K562 (cell line): Measurements from ENCODE around the gene ALS2CL. TPM values are rescaled to one million over a fixed set of nuclear protein-coding genes. Genes with fewer than 3 reads are reported as not detected.

Experiments
- ATAC-seq: fragments of 200-7000 bp; cut with Tn5 transposase; 3 replicates; pipeline ENCODE4 v1.9.1; 2020; ENCODE audit warnings: moderate library complexity
- BruUV-seq: library from RNA; stranded (reverse); fragments of 400-500 nt; replicated peaks from 2 replicates; lab custom pipeline; 2021; lab: Mats Ljungman, UMichigan
- CTCF ChIA-PET: fragments of 300-600 bp; formaldehyde crosslinking; extraction: SDS; loops from one replicate; lab custom pipeline; 2021; ENCODE audit warnings: low intra/inter-chr PET ratio; lab: Yijun Ruan, JAX
- POLR2A ChIA-PET: fragments of 300-600, 350-650 bp; sonication (Branson Sonifier 250); formaldehyde crosslinking; extraction: SDS; loops from one replicate; lab custom pipeline; 2021; ENCODE audit warnings: antibody characterized with exemption, inconsistent platforms; lab: Yijun Ruan, JAX
- DNase-seq, 4 experiments: peaks; one replicate each; pipeline versions ENCODE4 v3.0.0 to v3.0.0-alpha.2; 2011 to 2018; ENCODE audit warnings: low spot score in 3 of 4, mixed read lengths in 3 of 4; ENCODE audit errors: extremely low read depth in 1 of 4
- FAIRE-seq: peaks from 2 replicates; lab custom pipeline; 2011; peaks lifted over from hg19 to GRCh38; lab: Jason Lieb, UNC
- H2AFZ ChIP-seq: 2 replicates; pipeline ENCODE4 v1.6.0; 2011; ENCODE audit warnings: low read depth, low read length, control low read depth, inconsistent platforms
- H3K27ac ChIP-seq: fragments of 200-600 bp; 3 replicates; pipeline ENCODE4 v1.8.0; 2011; ENCODE audit warnings: low read depth, mild to moderate bottlenecking, control low read depth, inconsistent platforms, low read length, moderate library complexity, mixed read lengths; ENCODE audit errors: extremely low read depth
- H3K27me3 ChIP-seq, 2 experiments: fragments of 300-600 bp in 1 of 2; 2 replicates in 1 of 2; 3 replicates in 1 of 2; pipeline versions ENCODE4 v1.6.0 to v1.8.0; 2011; ENCODE audit warnings: inconsistent platforms in 2 of 2, low read length in 2 of 2, mild to moderate bottlenecking in 1 of 2, mixed read lengths in 1 of 2, moderate library complexity in 1 of 2; ENCODE audit not compliant: control insufficient read depth in 2 of 2, insufficient read depth in 2 of 2
- H3K36me3 ChIP-seq: fragments of 300-600 bp; 3 replicates; pipeline ENCODE4 v1.8.0; 2011; ENCODE audit warnings: mild to moderate bottlenecking, low read length, inconsistent platforms; ENCODE audit not compliant: control insufficient read depth, insufficient read depth
- H3K4me1 ChIP-seq, 2 experiments: fragments of 200-600 bp in 1 of 2; replicated peaks in 1 of 2; 2 replicates in 1 of 2; 3 replicates in 1 of 2; pipeline versions ENCODE4 v1.5.1 to v1.8.0; 2011; ENCODE audit warnings: inconsistent platforms in 2 of 2, low read length in 2 of 2, mild to moderate bottlenecking in 1 of 2, mixed read lengths in 1 of 2, moderate library complexity in 1 of 2; ENCODE audit not compliant: control insufficient read depth in 2 of 2, insufficient read depth in 2 of 2
- H3K4me2 ChIP-seq: 2 replicates; pipeline ENCODE4 v1.6.1; 2011; ENCODE audit warnings: low read length, control low read depth, inconsistent platforms, mixed read lengths; ENCODE audit not compliant: insufficient read depth
- H3K4me3 ChIP-seq: fragments of 200-600 bp; sonication (generic), shearing (Covaris generic); 2 replicates; pipeline ENCODE4 v1.5.1; 2016; ENCODE audit warnings: control low read depth, inconsistent platforms
- H3K79me2 ChIP-seq: fragments of 200-600 bp; 3 replicates; pipeline ENCODE4 v1.8.0; 2011; ENCODE audit warnings: low read length, inconsistent platforms; ENCODE audit not compliant: control insufficient read depth, insufficient read depth
- H3K9ac ChIP-seq, 2 experiments: 2 replicates each; pipeline versions ENCODE4 v1.6.0 to v1.6.1; 2011; ENCODE audit warnings: low read depth in 2 of 2, low read length in 2 of 2, control low read depth in 1 of 2, inconsistent platforms in 1 of 2, mild to moderate bottlenecking in 1 of 2, mixed read lengths in 1 of 2; ENCODE audit not compliant: insufficient read depth in 1 of 2
- H3K9me1 ChIP-seq: one replicate; pipeline ENCODE4 v1.6.0; 2011; ENCODE audit warnings: inconsistent platforms, mild to moderate bottlenecking, low read length, moderate library complexity; ENCODE audit not compliant: control insufficient read depth, insufficient read depth
- H3K9me3 ChIP-seq: replicated peaks from 2 replicates; pipeline ENCODE4 v1.5.1; 2011; ENCODE audit warnings: low read depth, low read length, inconsistent platforms; ENCODE audit not compliant: control insufficient read depth, insufficient read depth
- H4K20me1 ChIP-seq: replicated peaks from 2 replicates; pipeline ENCODE4 v1.6.1; 2011; ENCODE audit warnings: low read length, inconsistent platforms, mixed read lengths; ENCODE audit not compliant: control insufficient read depth, insufficient read depth
- BRD4 ChIP-seq: fragments of 200-600 bp; sonication (generic); IDR thresholded peaks from 2 replicates; pipeline ENCODE4 v1.6.1; 2017; ENCODE audit warnings: inconsistent platforms
- C11orf30 ChIP-seq: fragments of 450-650 bp; IDR thresholded peaks from 2 replicates; pipeline ENCODE4 v1.6.1; 2016; ENCODE audit warnings: low read depth, mild to moderate bottlenecking
- CREM ChIP-seq: IDR thresholded peaks from 2 replicates; pipeline ENCODE4 v1.6.1; 2014; ENCODE audit warnings: antibody characterized with exemption, low read depth
- KAT2B ChIP-seq: IDR thresholded peaks from one replicate; pipeline ENCODE4 v1.6.1; 2012; ENCODE audit warnings: low read depth, mild to moderate bottlenecking, control low read depth, inconsistent platforms, low read length, moderate library complexity
- KDM5B ChIP-seq: fragments of 200-600 bp; sonication (generic); IDR thresholded peaks from 2 replicates; pipeline ENCODE4 v1.6.1; 2012; ENCODE audit warnings: low read depth, mild to moderate bottlenecking, moderate library complexity, low read length, control low read depth, inconsistent platforms; ENCODE audit not compliant: insufficient replicate concordance
- KHSRP ChIP-seq: fragments of 450-650 bp; IDR thresholded peaks from 2 replicates; pipeline ENCODE4 v1.6.1; 2017
- MCM7 ChIP-seq, 2 experiments: fragments of 450-650 bp; IDR thresholded peaks; 2 replicates each; pipeline ENCODE4 v1.6.1; 2016 to 2018
- MECOM ChIP-seq: fragments of 250-450 bp; sonication (Bioruptor Pico); IDR thresholded peaks from 2 replicates; pipeline ENCODE4 v1.8.0; 2022; ENCODE audit warnings: inconsistent platforms
- NRF1 ChIP-seq, 2 experiments: fragments of 450-650 bp; IDR thresholded peaks in 1 of 2; conservative IDR thresholded peaks in 1 of 2; 2 replicates each; pipeline ENCODE4 v1.6.1; 2014; ENCODE audit warnings: mild to moderate bottlenecking in 2 of 2
- RBM15 ChIP-seq: fragments of 200-400 bp; formaldehyde crosslinking; IDR thresholded peaks from 2 replicates; pipeline ENCODE4 v1.6.1; 2018; ENCODE audit warnings: mild to moderate bottlenecking, low read length, moderate library complexity; ENCODE audit not compliant: insufficient read depth
- XRCC4 ChIP-seq: IDR thresholded peaks from one replicate; pipeline ENCODE4 v1.6.1; 2011; ENCODE audit not compliant: insufficient read depth, insufficient read length; ENCODE audit errors: extremely low read depth
- ZBTB17 ChIP-seq: fragments of 450-650 bp; formaldehyde crosslinking; IDR thresholded peaks from 2 replicates; pipeline ENCODE4 v1.4.0; 2020; ENCODE audit warnings: mild to moderate bottlenecking
- ZNF830 ChIP-seq: fragments of 250-450 bp; sonication (Bioruptor Pico); IDR thresholded peaks from 2 replicates; pipeline ENCODE4 v1.5.0; 2021; ENCODE audit warnings: mild to moderate bottlenecking
- WGBS: fragments of 100-300 bp; shearing (Covaris generic); methylation state at CpG from one replicate; pipeline ENCODE4 v1.1.6; 2016; ENCODE audit warnings: low coverage, mixed read lengths; ENCODE audit not compliant: insufficient coverage; ENCODE audit errors: missing lambda C conversion rate; 5-methylcytosine and 5-hydroxymethylcytosine counted together
- in situ Hi-C: fragments of 300-500 bp; cut with MboI; formaldehyde crosslinking; loops from 4 replicates; pipeline ENCODE4 v1.15.0; 2018; ENCODE audit warnings: inconsistent platforms, mixed read lengths
- intact Hi-C: fragments of 100-400 bp; cut with micrococcal nuclease; formaldehyde crosslinking; loops from 2 replicates; pipeline ENCODE4 v1.14.2; 2022
- polyA plus RNA-seq, 8 experiments: library from polyadenylated mRNA; depleted of rRNA in 4 of 8; stranded (reverse) in 5 of 8; unstranded in 3 of 8; fragments of >200 nt; fragmentation: Nextera tagmentation in 2 of 8; fragmentation: Illumina TruSeq in 1 of 8; extraction: Ambion mirVana in 2 of 8; extraction: Trizol in 1 of 8; gene quantifications; 2 replicates each; pipeline versions ENCODE4 v1.2.1 to v1.2.3, GENCODE V29; 2011 to 2014; ENCODE audit warnings: inconsistent platforms in 1 of 8, missing spikeins in 1 of 8
- total RNA-seq, 7 experiments: library from RNA; depleted of rRNA in 6 of 7; stranded (reverse); fragments of >200 nt in 6 of 7; fragmentation: Illumina TruSeq in 2 of 7; extraction: Trizol in 2 of 7; gene quantifications; 2 replicates each; pipeline versions ENCODE4 v1.2.1 to v1.2.3, GENCODE V29; 2011 to 2021; ENCODE audit warnings: low replicate concordance in 1 of 7
- TF ChIP-seq, protein P1 (sequence below): fragments of 450-650 bp; IDR thresholded peaks from 2 replicates; pipeline ENCODE4 v1.6.1; 2017; ENCODE audit warnings: antibody characterized with exemption, mild to moderate bottlenecking
- TF ChIP-seq, protein P2 (sequence below): sonication (generic); formaldehyde crosslinking; IDR thresholded peaks from 2 replicates; pipeline ENCODE4 v1.8.0; 2022; ENCODE audit warnings: mild to moderate bottlenecking, missing genetic modification reagents

The ALS2CL gene
- total and polyA plus RNA-seq, 9 of the 15 experiments (the other 6 are each of a cell fraction or from before 2014, with no cell fraction given): 0.03 to 0.13 (median 0.05) TPM; not detected in 3

DNA sequence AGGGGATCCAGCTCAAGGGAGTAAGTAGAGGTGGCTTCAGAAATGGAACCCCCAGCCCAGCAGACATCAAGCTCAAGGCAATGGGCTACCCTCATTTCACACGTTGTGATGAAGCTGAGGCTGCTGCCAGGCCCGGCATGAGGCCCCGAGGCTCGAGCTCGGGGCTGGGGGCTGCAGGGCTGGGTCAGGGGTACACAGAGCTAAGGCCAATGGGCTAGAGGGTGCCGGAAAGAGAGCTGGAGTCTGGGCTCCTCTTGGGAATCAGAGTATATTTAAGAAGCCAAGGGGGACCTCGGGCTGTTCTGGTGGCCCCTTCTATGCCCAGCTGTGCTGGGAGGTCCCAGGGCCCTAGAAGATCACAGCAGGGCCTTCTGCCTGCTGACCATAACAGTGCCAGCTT lies 16.8 kb upstream of the ALS2CL start:
- Histone ChIP-seq H3K4me1 (no peaks in the 10 kb centered on the region), H3K79me2 (no peaks in the 10 kb centered on the region), H3K9ac (0 out of 4 replicates have a peak overlapping the region, but pooled peaks of 1 of the 2 experiments have one; percentile 23), H3K36me3 (no peaks in the 10 kb centered on the region), H3K27ac (no peak overlapping the region), H2AFZ (no peak overlapping the region), H3K4me2 (no peak overlapping the region), H3K9me1 (no peaks in the 10 kb centered on the region), H4K20me1 (peaks cover 27% of the 10 kb centered on the region), H3K4me3 (no peak overlapping the region), H3K9me3 (no peaks in the 10 kb centered on the region), H3K27me3 (peaks cover 11 to 63% of the 10 kb centered on the region in 2 experiments; a peak in 4 of 5 replicates)
- POLR2A ChIA-PET: interaction anchor here (0.6 to 1.1 kb wide), 5 partner anchors 8 to 542 kb away, joined by 3 to 6 read pairs (median 3); partner anchors contain the start of gene NBEAL2
- FAIRE-seq (no peak), ATAC-seq (no peak), DNase-seq (no peak)
- in situ Hi-C loops: loop anchor here (10.0 kb wide), 1 partner anchor 645 kb away; no protein-coding TSS in a partner anchor
- 0% methylated on average over 7 of the region's 7 CpGs for WGBS
- no peak for TF ChIP-seq KHSRP
- no peak for TF ChIP-seq CREM
- no peak for TF ChIP-seq NRF1 (conservative IDR thresholded peaks at IDR 0.05 in 1 of 2, IDR thresholded peaks at IDR 0.05 in 1 of 2)
- no peak for TF ChIP-seq KDM5B
- no peak for TF ChIP-seq C11orf30
- TF ChIP-seq RBM15: no peak
- no peak for TF ChIP-seq KAT2B
- TF ChIP-seq ZNF830: no peak
- TF ChIP-seq MECOM (CRISPR knock-in tag): no peak
- TF ChIP-seq, protein P1, sequence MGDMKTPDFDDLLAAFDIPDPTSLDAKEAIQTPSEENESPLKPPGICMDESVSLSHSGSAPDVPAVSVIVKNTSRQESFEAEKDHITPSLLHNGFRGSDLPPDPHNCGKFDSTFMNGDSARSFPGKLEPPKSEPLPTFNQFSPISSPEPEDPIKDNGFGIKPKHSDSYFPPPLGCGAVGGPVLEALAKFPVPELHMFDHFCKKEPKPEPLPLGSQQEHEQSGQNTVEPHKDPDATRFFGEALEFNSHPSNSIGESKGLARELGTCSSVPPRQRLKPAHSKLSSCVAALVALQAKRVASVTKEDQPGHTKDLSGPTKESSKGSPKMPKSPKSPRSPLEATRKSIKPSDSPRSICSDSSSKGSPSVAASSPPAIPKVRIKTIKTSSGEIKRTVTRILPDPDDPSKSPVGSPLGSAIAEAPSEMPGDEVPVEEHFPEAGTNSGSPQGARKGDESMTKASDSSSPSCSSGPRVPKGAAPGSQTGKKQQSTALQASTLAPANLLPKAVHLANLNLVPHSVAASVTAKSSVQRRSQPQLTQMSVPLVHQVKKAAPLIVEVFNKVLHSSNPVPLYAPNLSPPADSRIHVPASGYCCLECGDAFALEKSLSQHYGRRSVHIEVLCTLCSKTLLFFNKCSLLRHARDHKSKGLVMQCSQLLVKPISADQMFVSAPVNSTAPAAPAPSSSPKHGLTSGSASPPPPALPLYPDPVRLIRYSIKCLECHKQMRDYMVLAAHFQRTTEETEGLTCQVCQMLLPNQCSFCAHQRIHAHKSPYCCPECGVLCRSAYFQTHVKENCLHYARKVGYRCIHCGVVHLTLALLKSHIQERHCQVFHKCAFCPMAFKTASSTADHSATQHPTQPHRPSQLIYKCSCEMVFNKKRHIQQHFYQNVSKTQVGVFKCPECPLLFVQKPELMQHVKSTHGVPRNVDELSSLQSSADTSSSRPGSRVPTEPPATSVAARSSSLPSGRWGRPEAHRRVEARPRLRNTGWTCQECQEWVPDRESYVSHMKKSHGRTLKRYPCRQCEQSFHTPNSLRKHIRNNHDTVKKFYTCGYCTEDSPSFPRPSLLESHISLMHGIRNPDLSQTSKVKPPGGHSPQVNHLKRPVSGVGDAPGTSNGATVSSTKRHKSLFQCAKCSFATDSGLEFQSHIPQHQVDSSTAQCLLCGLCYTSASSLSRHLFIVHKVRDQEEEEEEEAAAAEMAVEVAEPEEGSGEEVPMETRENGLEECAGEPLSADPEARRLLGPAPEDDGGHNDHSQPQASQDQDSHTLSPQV: no peak
- no peak for TF ChIP-seq MCM7 (IDR thresholded peaks at IDR 0.05)
- TF ChIP-seq ZBTB17: no peak
- no peak for TF ChIP-seq XRCC4
- TF ChIP-seq BRD4: no peak
- TF ChIP-seq, protein P2, sequence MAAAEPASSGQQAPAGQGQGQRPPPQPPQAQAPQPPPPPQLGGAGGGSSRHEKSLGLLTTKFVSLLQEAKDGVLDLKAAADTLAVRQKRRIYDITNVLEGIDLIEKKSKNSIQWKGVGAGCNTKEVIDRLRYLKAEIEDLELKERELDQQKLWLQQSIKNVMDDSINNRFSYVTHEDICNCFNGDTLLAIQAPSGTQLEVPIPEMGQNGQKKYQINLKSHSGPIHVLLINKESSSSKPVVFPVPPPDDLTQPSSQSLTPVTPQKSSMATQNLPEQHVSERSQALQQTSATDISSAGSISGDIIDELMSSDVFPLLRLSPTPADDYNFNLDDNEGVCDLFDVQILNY (CRISPR knock-in tag): no peak
- CTCF ChIA-PET: no interaction called here
- intact Hi-C loops: no loop called here
- BruUV-seq: no TSS peak
